ENCODE results near the gene BCL2L1. TPM values are rescaled to one million over a fixed set of nuclear protein-coding genes. Genes with fewer than 3 reads are reported as not detected.

BCL2L1 gene
- total RNA-seq, 4 donors from 2014 or later: 89.0 to 112 (median 94.9) TPM

- TF ChIP-seq, protein P1, sequence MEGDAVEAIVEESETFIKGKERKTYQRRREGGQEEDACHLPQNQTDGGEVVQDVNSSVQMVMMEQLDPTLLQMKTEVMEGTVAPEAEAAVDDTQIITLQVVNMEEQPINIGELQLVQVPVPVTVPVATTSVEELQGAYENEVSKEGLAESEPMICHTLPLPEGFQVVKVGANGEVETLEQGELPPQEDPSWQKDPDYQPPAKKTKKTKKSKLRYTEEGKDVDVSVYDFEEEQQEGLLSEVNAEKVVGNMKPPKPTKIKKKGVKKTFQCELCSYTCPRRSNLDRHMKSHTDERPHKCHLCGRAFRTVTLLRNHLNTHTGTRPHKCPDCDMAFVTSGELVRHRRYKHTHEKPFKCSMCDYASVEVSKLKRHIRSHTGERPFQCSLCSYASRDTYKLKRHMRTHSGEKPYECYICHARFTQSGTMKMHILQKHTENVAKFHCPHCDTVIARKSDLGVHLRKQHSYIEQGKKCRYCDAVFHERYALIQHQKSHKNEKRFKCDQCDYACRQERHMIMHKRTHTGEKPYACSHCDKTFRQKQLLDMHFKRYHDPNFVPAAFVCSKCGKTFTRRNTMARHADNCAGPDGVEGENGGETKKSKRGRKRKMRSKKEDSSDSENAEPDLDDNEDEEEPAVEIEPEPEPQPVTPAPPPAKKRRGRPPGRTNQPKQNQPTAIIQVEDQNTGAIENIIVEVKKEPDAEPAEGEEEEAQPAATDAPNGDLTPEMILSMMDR (IDR thresholded peaks at IDR 0.05; ENCODE audit: low read depth): no peak
Measured at GRCh38 chr20:31641391-31641790, 81.3 kb downstream of the BCL2L1 start.

DNA sequence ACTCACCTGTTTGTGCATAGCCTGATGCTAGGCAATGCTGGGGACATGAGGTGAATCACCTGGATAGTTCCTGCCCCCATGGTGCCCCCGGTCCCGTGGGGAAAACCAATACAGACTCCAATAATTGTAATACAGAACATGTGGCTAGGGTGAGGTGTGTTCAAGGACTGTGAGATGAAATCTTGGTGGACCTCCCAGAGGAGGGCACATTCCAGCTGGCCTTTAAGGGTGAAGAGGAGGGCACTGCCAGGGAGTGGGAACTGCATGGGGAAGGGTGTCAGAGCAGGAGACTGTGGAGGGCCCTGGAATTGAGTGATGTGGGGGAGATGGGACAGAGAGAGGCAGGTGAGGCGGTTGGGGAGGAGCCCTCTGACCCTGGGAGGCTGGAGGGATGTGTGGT is 82.4 kb downstream of the BCL2L1 start:
- TF ChIP-seq, protein P1 (IDR thresholded peaks at IDR 0.05; ENCODE audit: low read depth): no peak

DNA sequence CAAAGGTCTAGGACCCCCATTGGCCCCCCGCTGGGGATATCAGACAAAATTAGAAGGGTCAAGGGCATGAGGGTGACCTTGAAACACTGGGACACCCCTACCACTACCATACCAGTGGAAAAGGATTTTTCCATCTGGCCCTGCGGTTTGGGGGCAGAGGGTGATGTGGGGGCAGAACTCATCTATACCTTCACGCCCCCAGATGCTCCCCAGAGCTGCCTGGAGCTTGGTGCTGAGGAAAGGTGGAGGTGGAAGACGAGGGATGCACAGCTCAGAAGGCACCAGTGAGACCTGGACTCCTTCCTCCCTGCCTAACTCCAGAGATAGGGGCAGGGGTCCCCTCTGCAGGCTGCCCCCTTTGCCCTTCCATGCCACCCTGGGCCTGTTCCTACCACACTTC is 83.9 kb downstream of the BCL2L1 start:
- TF ChIP-seq, protein P1 (IDR thresholded peaks at IDR 0.05; ENCODE audit: low read depth): no peak

GRCh38 chr20:31638317-31638716 is 84.4 kb downstream of the BCL2L1 start:
- TF ChIP-seq, protein P1 (IDR thresholded peaks at IDR 0.05; ENCODE audit: low read depth): no peak

GRCh38 chr20:31637660-31638059 is 85.0 kb downstream of the BCL2L1 start, which contains the start of gene COX4I2:
COX4I2 (plus strand) TSS chr20:31637912; CDS start chr20:31639018, 1,106 bp downstream.
- TF ChIP-seq, protein P1 (IDR thresholded peaks at IDR 0.05; ENCODE audit: low read depth): no peak

GRCh38 chr20:31633339-31633914 is 89.2 kb downstream of the BCL2L1 start:
- TF ChIP-seq, protein P1 (IDR thresholded peaks at IDR 0.05; ENCODE audit: low read depth): no peak

DNA sequence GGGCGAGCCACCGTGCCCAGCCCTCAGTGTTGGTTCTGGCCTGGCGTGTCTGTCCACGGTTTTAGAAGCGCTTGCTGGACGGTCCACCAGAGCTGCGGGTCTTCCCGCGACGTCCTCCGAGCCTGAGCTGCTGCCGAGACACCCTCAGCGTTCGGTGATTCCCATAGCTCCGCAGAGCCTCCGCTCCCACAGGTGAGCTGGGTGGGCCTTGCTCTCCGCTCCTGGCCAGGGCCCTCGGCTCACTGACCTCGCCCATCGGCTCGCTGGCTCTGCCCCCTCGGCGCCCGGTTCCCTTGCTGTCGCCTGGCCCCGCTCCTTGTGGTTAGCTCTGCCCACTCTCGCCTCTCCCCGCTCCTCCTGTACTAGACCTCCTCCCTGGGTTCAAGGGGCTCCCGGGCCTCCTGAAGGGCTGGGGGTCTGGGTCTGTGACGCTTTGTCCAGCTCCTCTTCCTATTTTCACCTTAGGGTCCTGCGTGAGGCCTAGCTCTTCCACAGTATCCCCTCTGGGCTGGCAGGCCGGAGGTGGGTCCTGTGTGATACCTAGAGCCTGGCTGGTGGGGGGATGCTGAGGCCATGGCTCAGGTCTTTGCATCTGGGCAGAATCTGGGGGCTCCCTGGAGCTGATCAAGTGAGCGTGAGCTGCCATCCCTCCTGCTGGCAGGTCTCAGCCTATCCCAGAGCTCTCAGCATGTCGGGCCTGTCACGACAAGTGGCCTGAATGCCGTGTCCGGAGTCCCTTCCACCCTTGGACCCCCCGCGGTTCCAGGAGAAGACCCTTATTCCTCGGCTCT is 89.9 kb downstream of the BCL2L1 start:
- TF ChIP-seq, protein P1 (IDR thresholded peaks at IDR 0.05; ENCODE audit: low read depth): no peak

All from subcutaneous adipose tissue (tissue), 4 donors.